ENCODE data around the gene ACTR8. TPM values are rescaled to one million over a fixed set of nuclear protein-coding genes. Genes with fewer than 3 reads are reported as not detected.

Gene ACTR8
- total RNA-seq = 37.5 TPM

DNA sequence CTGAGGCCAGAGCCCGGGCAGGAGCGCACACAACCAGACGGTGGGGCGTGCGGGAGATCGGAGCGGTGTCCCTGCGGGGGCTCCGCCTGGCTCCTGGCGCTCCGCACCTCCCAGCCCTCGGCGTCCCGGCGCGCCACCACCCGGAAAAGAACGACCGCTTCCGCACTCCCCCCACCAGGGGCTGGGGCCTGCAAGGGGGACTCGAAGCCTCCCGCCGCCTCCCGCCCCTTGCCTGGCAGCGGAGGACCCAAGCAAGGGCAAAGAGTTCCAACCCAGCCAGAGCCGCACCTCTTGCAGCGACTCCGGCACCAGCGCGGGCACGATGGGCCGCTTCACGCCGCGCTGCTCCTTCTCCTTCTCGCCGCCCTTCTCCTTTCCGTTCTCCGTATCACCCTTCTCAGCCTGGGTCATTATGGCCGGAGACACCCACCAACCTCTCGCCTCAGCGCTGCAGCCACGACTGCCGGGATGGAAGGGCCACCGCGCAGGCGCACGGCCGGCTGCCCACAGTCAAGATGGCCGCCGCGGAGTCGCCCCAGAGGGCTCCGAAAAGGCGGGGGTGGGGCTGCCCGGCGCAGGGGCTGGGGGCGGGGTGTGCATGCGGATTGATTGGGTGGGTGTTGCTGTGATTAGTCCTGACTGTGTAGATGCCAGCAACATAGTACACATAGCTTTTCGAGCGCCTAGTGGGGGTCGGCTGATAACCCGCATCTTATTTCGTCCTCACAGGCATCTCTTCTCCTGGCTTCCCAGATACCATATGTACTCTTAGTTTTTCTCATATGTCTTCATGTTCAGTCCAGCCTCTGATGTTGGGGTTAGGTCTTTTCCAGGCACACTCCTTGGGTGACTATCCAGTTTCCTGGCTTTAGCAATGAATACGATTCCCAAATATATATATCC, at the start of gene ACTR8:
ACTR8 (minus strand) TSS at position 462 of the 903 bp plus-strand sequence; CDS start at position 411, 51 bp downstream.

GRCh38 chr3:53891497-53892285, 9.7 kb upstream of the ACTR8 start, which contains the start of gene SELENOK:
SELENOK (minus strand) TSS chr3:53891859.

GRCh38 chr3:53846134-53846850, 35.7 kb downstream of the ACTR8 start, which contains the start of the genes CHDH and IL17RB:
CHDH (minus strand) TSS chr3:53846419; CDS start chr3:53824008, 22,411 bp downstream.
IL17RB (plus strand) TSS chr3:53846568; CDS start chr3:53846589, 21 bp downstream.

Other genes with a start within 250 kb of the ACTR8 start
- gene CHDH, start 35.7 kb downstream of the ACTR8 start, total RNA-seq = 11.5 TPM
- gene IL17RB, start 35.6 kb downstream of the ACTR8 start, total RNA-seq = 5.1 TPM
- 27.4 TPM for gene SELENOK, start 9.7 kb upstream of the ACTR8 start, total RNA-seq
- gene CACNA2D3, start 240.4 kb upstream of the ACTR8 start, total RNA-seq = 3.6 TPM

All from metanephros (tissue), 1 donor.